HEK293T (cell line): ENCODE data around the gene YPEL2.

Source experiments
- BHLHE40 ChIP-seq: fragments of 450-650 bp; IDR thresholded peaks from 2 replicates; pipeline ENCODE4 v1.6.1; 2016; ENCODE audit warnings: mild to moderate bottlenecking, moderate library complexity, borderline replicate concordance
- CTBP1 ChIP-seq: fragments of 450-650 bp; IDR thresholded peaks from 2 replicates; pipeline ENCODE4 v1.6.1; 2016; ENCODE audit warnings: borderline replicate concordance
- FOXK2 ChIP-seq: fragments of 450-650 bp; IDR thresholded peaks from 2 replicates; pipeline ENCODE4 v1.6.1; 2016; ENCODE audit warnings: mild to moderate bottlenecking
- HDGF ChIP-seq: fragments of 450-650 bp; IDR thresholded peaks from 2 replicates; pipeline ENCODE4 v1.6.1; 2017; ENCODE audit warnings: antibody characterized with exemption, borderline replicate concordance
- LEF1 ChIP-seq: fragments of 450-650 bp; IDR thresholded peaks from 2 replicates; pipeline ENCODE4 v1.6.1; 2017; ENCODE audit warnings: mild to moderate bottlenecking, borderline replicate concordance
- TARDBP ChIP-seq: fragments of 450-650 bp; IDR thresholded peaks from 2 replicates; pipeline ENCODE4 v1.6.1; 2016
- ZNF384 ChIP-seq: fragments of 450-650 bp; IDR thresholded peaks from 2 replicates; pipeline ENCODE4 v1.6.1; 2016

- no peak for TF ChIP-seq TARDBP
- TF ChIP-seq HDGF: no peak
- no peak for TF ChIP-seq CTBP1
- no peak for TF ChIP-seq FOXK2
- no peak for TF ChIP-seq LEF1
- TF ChIP-seq BHLHE40: no peak
- no peak for TF ChIP-seq ZNF384
Measured at GRCh38 chr17:59416184-59416583, 84.7 kb downstream of the YPEL2 start.
